HFF-Myc (cell line): Measurements from ENCODE around the gene CCDC185.

ENCODE experiments used
- DNase-seq: peaks from one replicate; pipeline ENCODE4 v3.0.0-alpha.2; 2011; ENCODE audit warnings: low read depth; ENCODE audit errors: extremely low read depth
- H3K4me3 ChIP-seq: replicated peaks from 2 replicates; pipeline ENCODE4 v1.5.1; 2011; ENCODE audit warnings: low read depth, mild to moderate bottlenecking, control low read depth, low read length
- TF ChIP-seq, protein P1 (sequence below): IDR thresholded peaks from 2 replicates; pipeline ENCODE4 v1.5.1; 2012; ENCODE audit warnings: mild to moderate bottlenecking, low read depth, low read length, control low read depth; ENCODE audit errors: missing control alignments

CCDC185 gene

DNA sequence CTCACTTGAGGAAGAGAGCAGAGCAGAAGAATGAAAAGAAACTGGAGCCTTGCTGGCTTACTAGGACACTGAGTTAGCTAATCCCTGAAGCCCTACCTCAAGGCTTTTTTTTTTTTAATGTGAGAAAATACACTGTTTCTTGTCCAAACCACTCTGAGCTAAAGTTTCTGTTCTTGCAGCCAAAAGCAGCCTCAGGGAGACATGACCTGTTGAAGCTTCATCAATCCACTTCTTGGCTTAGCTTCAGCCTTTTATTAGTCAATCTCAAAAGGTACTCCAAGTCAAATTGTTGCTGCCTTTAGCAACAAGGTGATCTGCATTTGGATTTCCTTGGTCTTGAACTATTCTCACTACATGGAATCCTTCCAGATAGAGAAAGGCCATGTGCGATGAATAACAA lies 33.7 kb downstream of the CCDC185 start:
- no peak overlapping the region for H3K4me3 ChIP-seq
- no peak for DNase-seq
- TF ChIP-seq, protein P1, sequence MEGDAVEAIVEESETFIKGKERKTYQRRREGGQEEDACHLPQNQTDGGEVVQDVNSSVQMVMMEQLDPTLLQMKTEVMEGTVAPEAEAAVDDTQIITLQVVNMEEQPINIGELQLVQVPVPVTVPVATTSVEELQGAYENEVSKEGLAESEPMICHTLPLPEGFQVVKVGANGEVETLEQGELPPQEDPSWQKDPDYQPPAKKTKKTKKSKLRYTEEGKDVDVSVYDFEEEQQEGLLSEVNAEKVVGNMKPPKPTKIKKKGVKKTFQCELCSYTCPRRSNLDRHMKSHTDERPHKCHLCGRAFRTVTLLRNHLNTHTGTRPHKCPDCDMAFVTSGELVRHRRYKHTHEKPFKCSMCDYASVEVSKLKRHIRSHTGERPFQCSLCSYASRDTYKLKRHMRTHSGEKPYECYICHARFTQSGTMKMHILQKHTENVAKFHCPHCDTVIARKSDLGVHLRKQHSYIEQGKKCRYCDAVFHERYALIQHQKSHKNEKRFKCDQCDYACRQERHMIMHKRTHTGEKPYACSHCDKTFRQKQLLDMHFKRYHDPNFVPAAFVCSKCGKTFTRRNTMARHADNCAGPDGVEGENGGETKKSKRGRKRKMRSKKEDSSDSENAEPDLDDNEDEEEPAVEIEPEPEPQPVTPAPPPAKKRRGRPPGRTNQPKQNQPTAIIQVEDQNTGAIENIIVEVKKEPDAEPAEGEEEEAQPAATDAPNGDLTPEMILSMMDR = no peak

DNA sequence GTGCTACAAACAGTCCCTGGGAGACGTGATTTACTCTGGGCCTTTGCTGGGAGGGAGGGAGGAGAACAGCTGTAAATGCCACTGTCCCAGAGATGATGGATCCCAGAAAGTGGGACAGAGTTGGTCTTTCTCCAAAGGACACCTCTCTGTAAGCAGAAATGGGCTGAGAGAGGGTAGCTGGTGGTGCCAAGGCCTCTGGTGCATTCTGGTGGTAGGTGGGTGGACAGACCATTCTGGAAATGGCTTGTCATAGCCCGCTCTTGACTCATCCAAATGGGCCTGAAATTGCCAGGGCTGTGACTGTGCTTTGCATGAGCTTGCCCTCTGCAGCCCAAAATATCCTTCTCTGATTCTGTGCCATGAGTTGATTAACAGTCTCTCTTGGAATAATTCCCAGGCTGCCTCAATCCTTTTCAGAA lies 36.1 kb downstream of the CCDC185 start:
- TF ChIP-seq, protein P1 = no peak
- DNase-seq = no peak

DNA sequence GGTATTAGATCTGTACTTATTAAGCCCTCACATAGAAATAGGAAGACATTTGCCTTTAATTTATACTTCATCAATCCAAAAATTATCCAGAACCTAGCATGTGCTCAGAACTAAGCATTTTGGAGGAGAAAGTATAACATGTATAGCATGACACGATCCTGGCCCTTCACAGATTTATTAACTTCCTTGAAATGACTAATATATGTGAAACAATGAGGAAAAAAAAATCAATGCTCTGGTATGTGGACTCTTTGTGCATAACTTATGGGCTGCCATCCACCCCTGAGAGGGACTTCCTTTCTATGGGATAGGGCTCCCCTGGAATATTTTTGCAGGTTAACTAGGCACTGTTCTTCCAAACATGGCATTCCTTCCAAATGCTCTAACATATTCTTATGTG lies 36.6 kb downstream of the CCDC185 start:
- TF ChIP-seq, protein P1 = no peak
- DNase-seq = no peak
- no peak overlapping the region for H3K4me3 ChIP-seq

More for the DNA sequence above, 36.1 kb downstream of the CCDC185 start:
- no peak overlapping the region for H3K4me3 ChIP-seq

DNA sequence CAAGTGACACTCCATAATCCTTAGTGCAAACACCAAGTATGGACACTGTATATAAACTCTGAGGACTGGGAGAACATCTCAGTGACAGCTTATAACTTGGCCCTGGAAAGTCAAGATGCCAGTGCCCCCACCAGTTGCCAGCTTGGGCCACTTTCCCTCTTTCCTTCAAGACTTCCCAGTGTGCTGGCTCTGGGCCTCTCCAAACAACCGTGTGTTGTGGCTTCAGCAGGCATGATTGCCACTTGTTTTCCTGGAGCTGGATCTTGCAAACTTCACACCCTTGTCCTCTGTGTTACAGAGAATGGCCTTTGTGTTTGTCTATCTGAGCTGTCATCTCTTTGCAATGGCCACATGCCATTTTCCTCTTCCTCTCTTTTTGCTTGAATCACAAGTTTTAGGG lies 37.0 kb downstream of the CCDC185 start:
- no peak overlapping the region for H3K4me3 ChIP-seq
- TF ChIP-seq, protein P1 = no peak
- DNase-seq = no peak

DNA sequence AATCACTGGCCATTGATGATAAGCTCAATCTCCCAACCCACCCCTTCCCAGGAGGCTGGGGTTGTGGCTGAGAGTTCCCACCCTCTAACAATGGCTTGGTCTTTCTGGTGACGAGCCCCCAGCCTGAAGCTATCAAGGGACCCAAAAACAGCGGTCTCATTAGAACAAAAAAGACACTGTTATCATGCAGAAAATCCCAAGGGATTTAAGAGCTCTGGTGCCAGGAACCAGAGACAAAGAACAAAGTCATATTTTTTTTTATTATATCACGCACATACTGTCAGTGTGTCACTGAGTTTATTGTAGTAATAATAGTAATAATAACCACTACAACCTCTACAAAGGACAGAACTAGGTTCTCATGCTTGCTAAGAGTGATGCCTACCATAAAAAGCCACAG lies 43.9 kb downstream of the CCDC185 start:
- no peak for DNase-seq
- no peak overlapping the region for H3K4me3 ChIP-seq
- TF ChIP-seq, protein P1 = no peak

DNA sequence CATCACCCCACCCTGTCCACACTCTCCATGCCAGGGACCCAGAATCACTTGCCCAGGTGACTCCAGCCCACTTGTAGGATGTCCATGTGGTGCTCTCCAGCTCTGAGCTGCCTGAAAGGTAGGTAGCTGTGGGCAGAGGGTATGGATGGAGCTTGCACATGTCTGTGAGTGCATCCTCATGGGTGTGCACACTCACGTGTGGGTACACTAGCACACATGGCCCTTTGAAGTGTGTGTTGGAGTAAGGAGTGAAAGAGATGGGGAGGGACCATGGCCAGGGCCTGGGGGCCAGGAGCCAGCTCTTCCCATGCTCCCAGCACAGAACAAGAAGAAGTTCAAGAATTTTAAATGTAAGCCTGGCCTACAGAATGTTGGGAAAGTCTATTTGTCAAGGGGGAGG lies 50.2 kb downstream of the CCDC185 start:
- TF ChIP-seq, protein P1 = no peak

DNA sequence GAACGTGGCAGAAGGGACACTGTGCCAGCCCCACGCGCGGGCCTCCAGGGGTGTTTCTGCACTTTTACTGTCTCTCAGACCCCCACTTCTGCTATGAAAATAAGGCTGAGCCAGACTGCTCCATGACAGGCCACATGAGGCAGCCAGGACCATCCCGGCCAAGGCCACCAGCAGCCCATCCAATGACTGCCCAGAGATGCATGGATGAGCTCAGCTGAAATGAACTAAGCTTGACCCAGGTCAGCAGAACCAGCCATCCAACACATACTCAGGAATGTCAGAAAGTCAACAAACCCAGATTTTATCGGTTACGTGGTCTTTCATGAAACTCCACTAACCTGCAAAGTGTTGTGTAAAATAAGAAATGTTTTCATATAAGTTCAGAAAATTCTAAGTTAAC lies 51.2 kb downstream of the CCDC185 start:
- no peak for DNase-seq
- TF ChIP-seq, protein P1 = no peak

More for the DNA sequence above, 50.2 kb downstream of the CCDC185 start:
- no peak overlapping the region for H3K4me3 ChIP-seq
- DNase-seq = no peak

More for the DNA sequence above, 51.2 kb downstream of the CCDC185 start:
- H3K4me3 ChIP-seq = no peak overlapping the region
